Aorta (tissue), 5 donors: ENCODE results near the gene WDR64. TPM values are rescaled to one million over a fixed set of nuclear protein-coding genes. Genes with fewer than 3 reads are reported as not detected.

ENCODE experiments used
- ATAC-seq: fragments of 200-7000 bp; cut with Tn5 transposase; one replicate; pipeline ENCODE4 v1.9.1; 2022; ENCODE audit warnings: moderate library complexity; ENCODE audit not compliant: low FRiP score
- DNase-seq, 2 donors: peaks; one replicate each; pipeline ENCODE4 v3.0.0-alpha.2; 2020
- H3K27ac ChIP-seq, 2 donors: one replicate each; pipeline ENCODE4 v1.5.1; 2013; ENCODE audit warnings: low read length in 2 of 2, mild to moderate bottlenecking in 2 of 2, moderate library complexity in 2 of 2, control low read depth in 1 of 2, inconsistent platforms in 1 of 2, low read depth in 1 of 2
- H3K27me3 ChIP-seq, 2 donors: one replicate each; pipeline ENCODE4 v1.6.1; 2013; ENCODE audit warnings: control low read depth in 1 of 2, low read length in 1 of 2, mild to moderate bottlenecking in 1 of 2, moderate library complexity in 1 of 2; ENCODE audit not compliant: insufficient read depth in 2 of 2, control insufficient read depth in 1 of 2
- H3K36me3 ChIP-seq, 2 donors: one replicate each; pipeline ENCODE4 v1.6.1; 2013; ENCODE audit warnings: control low read depth in 1 of 2, low read length in 1 of 2, mild to moderate bottlenecking in 1 of 2; ENCODE audit not compliant: insufficient read depth in 2 of 2, control insufficient read depth in 1 of 2
- H3K4me1 ChIP-seq, 2 donors: one replicate each; pipeline ENCODE4 v1.6.1; 2013; ENCODE audit warnings: low read length in 2 of 2, control low read depth in 1 of 2, mild to moderate bottlenecking in 1 of 2, moderate library complexity in 1 of 2; ENCODE audit not compliant: insufficient read depth in 2 of 2, control insufficient read depth in 1 of 2
- H3K4me3 ChIP-seq, 2 donors: one replicate each; pipeline ENCODE4 v1.5.1; 2013; ENCODE audit warnings: low read length in 2 of 2, control low read depth in 1 of 2, mild to moderate bottlenecking in 1 of 2
- H3K9me3 ChIP-seq: one replicate; pipeline ENCODE4 v1.6.1; 2013; ENCODE audit warnings: mild to moderate bottlenecking, low read length; ENCODE audit not compliant: control insufficient read depth
- WGBS, 2 donors: extraction: QIAGEN DNeasy Blood & Tissue Kit; methylation state at CpG; one replicate each; pipeline ENCODE4 v1.1.7; 2013; 5-methylcytosine and 5-hydroxymethylcytosine counted together
- intact Hi-C, 2 donors: fragments of 100-400 bp; cut with DNase I; formaldehyde crosslinking; loops; one replicate each; pipeline versions ENCODE4 v1.14.2 to v1.15.0; 2022
- polyA plus RNA-seq, 2 donors: library from polyadenylated mRNA; stranded (reverse); fragments of 200-250 nt; gene quantifications; one replicate each; pipeline ENCODE4 v1.2.3, GENCODE V29; 2013
- total RNA-seq, 2 donors: library from RNA; stranded (reverse); fragmentation: NEBNext Ultra II Directional; extraction: Animal tissue kit (Norgen Biotek cat#: 25700); gene quantifications; one replicate each; pipeline ENCODE4 v1.2.1, GENCODE V29; 2021
- donor health status: healthy with polysubstance abuse.
- donor health status: Bipolar disorder and iron deficiency.
- donor health status: DM: no; HTN: no; CAD: no.
- donor health status: DM: no; HTN: no; CAD: no.
- donor health status: DM: yes; HTN: yes; CAD: no.

WDR64 gene
- total and polyA plus RNA-seq, 4 donors, result not detected

GRCh38 chr1:241611736-241612135 is 40.3 kb upstream of the WDR64 start:
- Histone ChIP-seq H3K4me3 (no peak overlapping the region), H3K27me3 (no peaks in the 10 kb centered on the region), H3K36me3 (no peaks in the 10 kb centered on the region), H3K4me1 (no peaks in the 10 kb centered on the region), H3K9me3 (no peaks in the 10 kb centered on the region), H3K27ac (no peak overlapping the region)
- WGBS, 2 donors, result 84 to 90% methylated on average over 1 of the region's 1 CpG
- DNase-seq (no peak), ATAC-seq (no peak)
- intact Hi-C loops, result loop anchor here (2.0 to 5.0 kb wide), 2 partner anchors 221 to 223 kb away; no protein-coding TSS in a partner anchor

GRCh38 chr1:241612533-241613477 is 39.3 kb upstream of the WDR64 start:
- ATAC-seq (no peak), DNase-seq (no peak)
- Histone ChIP-seq H3K27me3 (no peaks in the 10 kb centered on the region), H3K9me3 (no peaks in the 10 kb centered on the region), H3K27ac (no peak overlapping the region), H3K36me3 (no peaks in the 10 kb centered on the region), H3K4me1 (no peaks in the 10 kb centered on the region), H3K4me3 (no peak overlapping the region)
- 82 to 88% methylated on average over 9 of the region's 9 CpGs for WGBS, 2 donors
- intact Hi-C loops, result loop anchor here in 1 of 2 donors (5.0 kb wide), 1 partner anchor 219 kb away; no protein-coding TSS in a partner anchor

DNA sequence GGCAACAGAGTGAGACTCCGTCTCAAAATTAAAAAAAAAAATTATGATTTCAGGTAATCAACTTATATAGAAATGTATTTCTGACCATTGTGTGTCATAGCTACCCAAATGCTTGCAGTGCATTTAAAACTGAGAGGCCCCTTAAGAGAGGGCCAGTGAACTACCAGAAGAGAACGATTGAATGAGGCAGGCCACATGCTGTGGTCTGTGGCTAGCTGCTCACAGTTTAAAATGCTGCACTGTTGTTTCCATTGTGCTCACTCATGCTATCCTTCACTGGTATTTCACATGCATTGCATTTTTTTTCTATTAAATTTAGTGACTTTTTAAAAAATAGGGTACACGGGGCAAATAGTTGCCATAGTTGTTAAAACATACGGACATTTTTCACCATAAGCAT is 37.9 kb upstream of the WDR64 start:
- no peak for DNase-seq
- no peaks in the 10 kb centered on the region for H3K9me3 ChIP-seq
- no peak for ATAC-seq
- 90 to 93% methylated on average over 4 of the region's 4 CpGs for WGBS, 2 donors
- no peaks in the 10 kb centered on the region for H3K36me3 ChIP-seq
- H3K4me3 ChIP-seq, result no peak overlapping the region
- no peak overlapping the region for H3K27ac ChIP-seq
- intact Hi-C loops, result loop anchor here in 1 of 2 donors (5.0 kb wide), 1 partner anchor 218 kb away; no protein-coding TSS in a partner anchor
- no peaks in the 10 kb centered on the region for H3K27me3 ChIP-seq
- H3K4me1 ChIP-seq, result no peaks in the 10 kb centered on the region

DNA sequence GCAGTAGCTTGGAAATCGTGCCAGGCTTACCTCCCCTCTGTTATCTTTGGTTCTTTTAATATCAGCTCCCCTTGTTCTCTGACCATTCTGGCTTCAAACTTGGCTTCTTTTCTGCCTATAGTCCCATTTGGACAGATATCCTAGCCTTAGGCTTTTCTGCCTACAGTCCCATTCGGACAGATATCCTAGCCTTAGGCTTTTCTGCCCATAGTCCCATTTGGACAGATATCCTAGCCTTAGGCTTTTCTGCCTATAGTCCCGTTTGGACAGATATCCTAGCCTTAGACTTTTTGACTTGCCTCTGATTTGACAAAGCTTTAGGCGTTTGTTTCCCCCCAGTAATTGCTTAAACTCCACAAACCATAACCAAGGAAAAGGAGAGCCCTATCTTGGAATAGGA is 37.5 kb upstream of the WDR64 start:
- intact Hi-C loops, result loop anchor here in 1 of 2 donors (5.0 kb wide), 1 partner anchor 218 kb away; no protein-coding TSS in a partner anchor
- Histone ChIP-seq H3K4me3 (no peak overlapping the region), H3K9me3 (no peaks in the 10 kb centered on the region), H3K4me1 (no peaks in the 10 kb centered on the region), H3K36me3 (no peaks in the 10 kb centered on the region), H3K27me3 (no peaks in the 10 kb centered on the region), H3K27ac (no peak overlapping the region)
- 77 to 79% methylated on average over 4 of the region's 4 CpGs for WGBS, 2 donors
- ATAC-seq, result no peak
- no peak for DNase-seq

- ATAC-seq (no peak), DNase-seq (no peak)
- 42 to 46% methylated on average over 8 of the region's 8 CpGs for WGBS, 2 donors
These were observed 36.8 kb upstream of the WDR64 start for GRCh38 chr1:241615043-241615974.

GRCh38 chr1:241617426-241617825 is 34.7 kb upstream of the WDR64 start:
- H3K27ac ChIP-seq, result no peak overlapping the region
- no peaks in the 10 kb centered on the region for H3K4me1 ChIP-seq
- no peaks in the 10 kb centered on the region for H3K27me3 ChIP-seq
- ATAC-seq (no peak), DNase-seq (no peak)
- 96 to 97% methylated on average over 7 of the region's 7 CpGs for WGBS, 2 donors
- no peaks in the 10 kb centered on the region for H3K9me3 ChIP-seq
- no peak overlapping the region for H3K4me3 ChIP-seq
- intact Hi-C loops, result no loop called here
- H3K36me3 ChIP-seq, result no peaks in the 10 kb centered on the region

More at GRCh38 chr1:241615043-241615974, 36.8 kb upstream of the WDR64 start:
- no peaks in the 10 kb centered on the region for H3K9me3 ChIP-seq
- H3K4me1 ChIP-seq, result no peaks in the 10 kb centered on the region
- no peak overlapping the region for H3K27ac ChIP-seq
- no peak overlapping the region for H3K4me3 ChIP-seq
- intact Hi-C loops, result no loop called here
- no peaks in the 10 kb centered on the region for H3K36me3 ChIP-seq
- no peaks in the 10 kb centered on the region for H3K27me3 ChIP-seq

GRCh38 chr1:241622669-241623068 is 29.4 kb upstream of the WDR64 start:
- 24 to 33% methylated on average over 5 of the region's 5 CpGs for WGBS, 2 donors
- Histone ChIP-seq H3K27ac (no peak overlapping the region), H3K4me1 (no peaks in the 10 kb centered on the region), H3K9me3 (no peaks in the 10 kb centered on the region), H3K4me3 (no peak overlapping the region), H3K27me3 (no peaks in the 10 kb centered on the region), H3K36me3 (no peaks in the 10 kb centered on the region)
- DNase-seq (no peak), ATAC-seq (peak; percentile 44)
- intact Hi-C loops, result no loop called here

GRCh38 chr1:241624935-241625334 is 27.1 kb upstream of the WDR64 start:
- Histone ChIP-seq H3K4me1 (no peaks in the 10 kb centered on the region), H3K27me3 (no peaks in the 10 kb centered on the region), H3K9me3 (no peaks in the 10 kb centered on the region), H3K4me3 (no peak overlapping the region), H3K27ac (no peak overlapping the region), H3K36me3 (no peaks in the 10 kb centered on the region)
- DNase-seq (no peak), ATAC-seq (no peak)
- 42 to 53% methylated on average over 2 of the region's 2 CpGs for WGBS, 2 donors
- intact Hi-C loops, result no loop called here
